Activated gamma-delta T cell treated with Interleukin-2 at 50 U/mL for 16 hours (primary cell): Measurements from ENCODE around the gene H3-3A.

Experiments
- DNase-seq: peaks from one replicate; pipeline ENCODE4 v3.0.0-alpha.2; 2020

H3-3A gene

DNA sequence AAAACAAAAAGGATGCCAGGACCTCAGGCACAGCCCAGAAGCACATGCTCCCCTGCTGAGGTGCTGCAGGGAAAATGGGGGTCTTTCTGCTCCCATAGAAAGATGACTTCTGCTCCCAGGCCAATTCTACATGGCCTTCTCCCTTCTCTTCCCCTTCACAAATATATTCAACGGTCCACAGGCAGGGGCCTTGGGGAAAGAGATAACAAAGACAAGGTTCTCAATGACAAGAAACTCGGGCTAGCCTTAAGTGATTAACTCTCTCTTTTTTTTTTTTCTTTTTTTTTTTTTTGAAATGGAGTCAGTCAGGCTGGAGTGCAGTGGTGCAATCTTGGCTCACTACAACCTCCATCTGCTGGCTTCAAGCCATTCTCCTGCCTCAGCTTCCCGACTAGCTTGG is 54.2 kb downstream of the H3-3A start:
- DNase-seq = no peak

GRCh38 chr1:226117330-226117729 is 54.8 kb downstream of the H3-3A start:
- no peak for DNase-seq

GRCh38 chr1:226118357-226118756 is 55.8 kb downstream of the H3-3A start:
- DNase-seq = no peak

DNA sequence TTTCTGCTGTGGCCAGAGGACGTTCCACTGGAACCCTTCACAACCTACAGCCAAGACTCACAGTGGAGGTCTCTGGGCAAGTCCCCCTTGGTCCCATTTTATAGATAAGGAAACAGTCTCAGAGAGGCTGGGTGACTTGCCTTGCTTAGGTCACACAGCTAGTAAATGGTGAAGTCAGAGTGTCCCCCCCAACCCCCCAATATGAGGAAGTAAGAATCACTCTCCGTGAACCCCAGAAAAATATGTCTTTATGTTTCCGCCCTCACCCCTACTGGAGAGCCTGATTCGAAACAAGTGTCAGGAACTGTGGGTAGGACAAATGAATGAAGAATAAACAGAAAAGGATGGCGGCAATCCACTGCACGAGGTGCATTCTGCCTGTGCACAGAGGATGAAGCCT is 56.7 kb downstream of the H3-3A start:
- DNase-seq = no peak

- no peak for DNase-seq
Measured at GRCh38 chr1:226120398-226120797, 57.9 kb downstream of the H3-3A start.

- no peak for DNase-seq
Measured at GRCh38 chr1:226121049-226121586, 58.6 kb downstream of the H3-3A start.
